K562 (cell line): ENCODE measurements around the gene CYS1. TPM values are rescaled to one million over a fixed set of nuclear protein-coding genes. Genes with fewer than 3 reads are reported as not detected.
A peak's percentile ranks its signal among the peaks of the same experiment; 100 is the strongest.

Source experiments
- ARID1B ChIP-seq: fragments of 450-650 bp; IDR thresholded peaks from 2 replicates; pipeline ENCODE4 v1.6.1; 2016; ENCODE audit warnings: antibody characterized with exemption, mild to moderate bottlenecking, inconsistent platforms
- IRF1 ChIP-seq: sonication (generic); formaldehyde crosslinking; IDR thresholded peaks from 2 replicates; pipeline ENCODE4 v1.8.0; 2022; ENCODE audit warnings: missing genetic modification reagents, mild to moderate bottlenecking, borderline replicate concordance
- NR2C2 ChIP-seq, 2 experiments: fragments of 200-800 bp in 1 of 2; sonication (Bioruptor generic) in 1 of 2; sonication (generic) in 1 of 2; formaldehyde crosslinking in 1 of 2; IDR thresholded peaks; 2 replicates each; pipeline versions ENCODE4 v1.6.1 to v1.8.0; 2016 to 2022; ENCODE audit warnings: mild to moderate bottlenecking in 1 of 2, missing compliant biosample characterization in 1 of 2, missing genetic modification characterization in 1 of 2, missing genetic modification reagents in 1 of 2
- RB1 ChIP-seq: fragments of 450-650 bp; IDR thresholded peaks from 2 replicates; pipeline ENCODE4 v1.6.1; 2017; ENCODE audit warnings: low read depth, mild to moderate bottlenecking
- REST ChIP-seq, 2 experiments: fragments of 450-650 bp; formaldehyde crosslinking in 1 of 2; IDR thresholded peaks; 2 replicates each; pipeline versions ENCODE4 v1.4.0 to v1.6.1; 2014 to 2020; ENCODE audit warnings: mild to moderate bottlenecking in 2 of 2, borderline replicate concordance in 1 of 2, low read depth in 1 of 2
- STAT6 ChIP-seq: sonication (generic); formaldehyde crosslinking; IDR thresholded peaks from 2 replicates; pipeline ENCODE4 v1.8.1; 2023; ENCODE audit warnings: mild to moderate bottlenecking, missing genetic modification reagents
- ZFP30 ChIP-seq: fragments of 250-450 bp; sonication (Bioruptor Pico); IDR thresholded peaks from 2 replicates; pipeline ENCODE4 v1.8.0; 2022; ENCODE audit warnings: moderate library complexity, mild to moderate bottlenecking, inconsistent platforms, borderline replicate concordance
- ZNF165 ChIP-seq: fragments of 250-450 bp; sonication (Bioruptor Pico); IDR thresholded peaks from 2 replicates; pipeline ENCODE4 v1.4.0; 2020; ENCODE audit warnings: borderline replicate concordance
- ZNF511 ChIP-seq: sonication (generic); formaldehyde crosslinking; IDR thresholded peaks from 2 replicates; pipeline ENCODE4 v1.8.0; 2022; ENCODE audit warnings: mild to moderate bottlenecking, missing genetic modification reagents
- ZNF668 ChIP-seq: fragments of 250-450 bp; sonication (Bioruptor Pico); IDR thresholded peaks from 2 replicates; pipeline ENCODE4 v1.8.0; 2022; ENCODE audit warnings: mild to moderate bottlenecking, inconsistent platforms
- polyA plus RNA-seq, 8 experiments: library from polyadenylated mRNA; depleted of rRNA in 4 of 8; stranded (reverse) in 5 of 8; unstranded in 3 of 8; fragments of >200 nt; fragmentation: Nextera tagmentation in 2 of 8; fragmentation: Illumina TruSeq in 1 of 8; extraction: Ambion mirVana in 2 of 8; extraction: Trizol in 1 of 8; gene quantifications; 2 replicates each; pipeline versions ENCODE4 v1.2.1 to v1.2.3, GENCODE V29; 2011 to 2014; ENCODE audit warnings: inconsistent platforms in 1 of 8, missing spikeins in 1 of 8
- total RNA-seq, 7 experiments: library from RNA; depleted of rRNA in 6 of 7; stranded (reverse); fragments of >200 nt in 6 of 7; fragmentation: Illumina TruSeq in 2 of 7; extraction: Trizol in 2 of 7; gene quantifications; 2 replicates each; pipeline versions ENCODE4 v1.2.1 to v1.2.3, GENCODE V29; 2011 to 2021; ENCODE audit warnings: low replicate concordance in 1 of 7

Gene CYS1
- total and polyA plus RNA-seq, 9 of the 15 experiments (the other 6 are each of a cell fraction or from before 2014, with no cell fraction given), result 0.11 to 0.13 TPM; not detected in 7

- no peak; the same call in 1 of the 2 replicates for TF ChIP-seq ZNF511 (CRISPR knock-in tag)
- no peak for TF ChIP-seq ZNF165 (CRISPR knock-in tag)
- no peak for TF ChIP-seq NR2C2 (CRISPR knock-in tag; IDR thresholded peaks at IDR 0.05)
- peak; percentile 50; the same call in 1 of the 2 replicates for TF ChIP-seq NR2C2 (tag; IDR thresholded peaks at IDR 0.05)
- no peak for TF ChIP-seq IRF1
- no peak for TF ChIP-seq ZNF668 (CRISPR knock-in tag)
- TF ChIP-seq STAT6 (CRISPR knock-in tag), result no peak
- peak; percentile 71; the same call in 1 of the 2 replicates for TF ChIP-seq ARID1B
- no peak for TF ChIP-seq ZFP30
- TF ChIP-seq REST (IDR thresholded peaks at IDR 0.05; ENCODE audit: borderline replicate concordance), result peak; percentile 77
- TF ChIP-seq REST (CRISPR knock-in tag; IDR thresholded peaks at IDR 0.05; ENCODE audit: low read depth), result no peak
- no peak for TF ChIP-seq RB1
Observed at GRCh38 chr2:10057231-10058107, 22.7 kb downstream of the CYS1 start (continued).
